Peyer's patch (tissue), 4 donors: Measurements from ENCODE around the gene KCNE3.

Source experiments
- POLR2A ChIP-seq, 2 donors: fragments of 450-650 bp; IDR thresholded peaks; one replicate each; pipeline ENCODE4 v1.5.1; 2017; ENCODE audit warnings: antibody characterized with exemption in 2 of 2, mild to moderate bottlenecking in 2 of 2, moderate library complexity in 2 of 2
- TF ChIP-seq, protein P1 (sequence below), 6 experiments: fragments of 450-650 bp in 4 of 6; fragments of 200-600 bp in 2 of 6; sonication (generic) in 1 of 6; IDR thresholded peaks; one replicate each; pipeline ENCODE4 v1.5.1; 2017 to 2019; ENCODE audit warnings: antibody characterized with exemption in 6 of 6, mild to moderate bottlenecking in 3 of 6, moderate library complexity in 1 of 6

DNA sequence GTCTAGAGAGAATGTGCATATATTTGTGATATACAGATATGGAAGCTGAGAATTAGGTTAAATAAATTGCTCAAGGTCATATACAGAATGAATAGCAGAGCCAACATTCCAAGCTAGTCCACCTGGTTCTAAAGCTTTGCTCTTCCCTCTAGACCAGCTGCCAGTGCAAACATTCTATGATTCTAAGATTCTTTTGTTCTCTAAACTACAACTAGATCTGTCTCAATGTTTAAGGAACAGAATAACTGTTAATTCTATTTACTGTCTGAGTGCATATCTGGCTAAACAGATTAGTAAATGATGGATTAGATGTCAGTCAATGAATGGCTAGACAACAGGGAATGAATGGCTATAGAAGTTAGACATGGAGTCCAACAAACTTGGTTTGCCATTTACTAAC, 19.6 kb downstream of the KCNE3 start:
- TF ChIP-seq, protein P1, sequence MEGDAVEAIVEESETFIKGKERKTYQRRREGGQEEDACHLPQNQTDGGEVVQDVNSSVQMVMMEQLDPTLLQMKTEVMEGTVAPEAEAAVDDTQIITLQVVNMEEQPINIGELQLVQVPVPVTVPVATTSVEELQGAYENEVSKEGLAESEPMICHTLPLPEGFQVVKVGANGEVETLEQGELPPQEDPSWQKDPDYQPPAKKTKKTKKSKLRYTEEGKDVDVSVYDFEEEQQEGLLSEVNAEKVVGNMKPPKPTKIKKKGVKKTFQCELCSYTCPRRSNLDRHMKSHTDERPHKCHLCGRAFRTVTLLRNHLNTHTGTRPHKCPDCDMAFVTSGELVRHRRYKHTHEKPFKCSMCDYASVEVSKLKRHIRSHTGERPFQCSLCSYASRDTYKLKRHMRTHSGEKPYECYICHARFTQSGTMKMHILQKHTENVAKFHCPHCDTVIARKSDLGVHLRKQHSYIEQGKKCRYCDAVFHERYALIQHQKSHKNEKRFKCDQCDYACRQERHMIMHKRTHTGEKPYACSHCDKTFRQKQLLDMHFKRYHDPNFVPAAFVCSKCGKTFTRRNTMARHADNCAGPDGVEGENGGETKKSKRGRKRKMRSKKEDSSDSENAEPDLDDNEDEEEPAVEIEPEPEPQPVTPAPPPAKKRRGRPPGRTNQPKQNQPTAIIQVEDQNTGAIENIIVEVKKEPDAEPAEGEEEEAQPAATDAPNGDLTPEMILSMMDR (IDR thresholded peaks at IDR 0.05): no peak
- no peak for TF ChIP-seq POLR2A (IDR thresholded peaks at IDR 0.05)
